Coronary artery (tissue), 2 donors: ENCODE data around the gene SH2D3C.

ENCODE experiments used
- DNase-seq: peaks from one replicate; pipeline ENCODE4 v3.0.0-alpha.2; 2017; ENCODE audit warnings: low spot score
- H3K27ac ChIP-seq, 2 donors: fragments of 200-600 bp; sonication (generic); one replicate each; pipeline ENCODE4 v1.5.1; 2016 to 2019
- H3K4me3 ChIP-seq: fragments of 200-600 bp; sonication (generic); 2 replicates; pipeline ENCODE4 v1.5.1; 2016; ENCODE audit warnings: mild to moderate bottlenecking, moderate library complexity
- TF ChIP-seq, protein P1 (sequence below): fragments of 200-600 bp; sonication (generic); IDR thresholded peaks from one replicate; pipeline ENCODE4 v1.5.1; 2019; ENCODE audit warnings: antibody characterized with exemption

SH2D3C gene

DNA sequence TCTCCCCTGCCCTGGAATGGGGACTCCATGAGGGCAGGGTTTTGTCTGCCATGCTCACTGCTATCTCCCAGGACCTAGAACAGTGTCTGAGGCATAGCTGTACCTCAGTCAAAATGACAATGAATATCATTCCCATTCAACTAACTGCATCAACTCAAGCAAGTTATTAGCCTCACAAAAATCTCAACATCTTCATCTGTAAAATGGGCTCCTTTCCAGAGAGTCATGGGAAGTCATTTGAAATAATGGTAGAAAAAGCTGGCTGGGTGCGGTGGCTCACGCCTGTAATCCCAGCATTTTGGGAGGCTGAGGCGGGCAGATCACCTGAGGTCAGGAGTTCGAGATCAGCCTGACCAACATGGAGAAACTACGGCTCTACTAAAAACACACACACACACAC is 9.4 kb downstream of the SH2D3C start:
- Histone ChIP-seq H3K27ac (peak overlapping the region in 1 of 2 donors; percentile 45), H3K4me3 (no peak overlapping the region)
- TF ChIP-seq, protein P1, sequence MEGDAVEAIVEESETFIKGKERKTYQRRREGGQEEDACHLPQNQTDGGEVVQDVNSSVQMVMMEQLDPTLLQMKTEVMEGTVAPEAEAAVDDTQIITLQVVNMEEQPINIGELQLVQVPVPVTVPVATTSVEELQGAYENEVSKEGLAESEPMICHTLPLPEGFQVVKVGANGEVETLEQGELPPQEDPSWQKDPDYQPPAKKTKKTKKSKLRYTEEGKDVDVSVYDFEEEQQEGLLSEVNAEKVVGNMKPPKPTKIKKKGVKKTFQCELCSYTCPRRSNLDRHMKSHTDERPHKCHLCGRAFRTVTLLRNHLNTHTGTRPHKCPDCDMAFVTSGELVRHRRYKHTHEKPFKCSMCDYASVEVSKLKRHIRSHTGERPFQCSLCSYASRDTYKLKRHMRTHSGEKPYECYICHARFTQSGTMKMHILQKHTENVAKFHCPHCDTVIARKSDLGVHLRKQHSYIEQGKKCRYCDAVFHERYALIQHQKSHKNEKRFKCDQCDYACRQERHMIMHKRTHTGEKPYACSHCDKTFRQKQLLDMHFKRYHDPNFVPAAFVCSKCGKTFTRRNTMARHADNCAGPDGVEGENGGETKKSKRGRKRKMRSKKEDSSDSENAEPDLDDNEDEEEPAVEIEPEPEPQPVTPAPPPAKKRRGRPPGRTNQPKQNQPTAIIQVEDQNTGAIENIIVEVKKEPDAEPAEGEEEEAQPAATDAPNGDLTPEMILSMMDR: no peak
- no peak for DNase-seq

DNA sequence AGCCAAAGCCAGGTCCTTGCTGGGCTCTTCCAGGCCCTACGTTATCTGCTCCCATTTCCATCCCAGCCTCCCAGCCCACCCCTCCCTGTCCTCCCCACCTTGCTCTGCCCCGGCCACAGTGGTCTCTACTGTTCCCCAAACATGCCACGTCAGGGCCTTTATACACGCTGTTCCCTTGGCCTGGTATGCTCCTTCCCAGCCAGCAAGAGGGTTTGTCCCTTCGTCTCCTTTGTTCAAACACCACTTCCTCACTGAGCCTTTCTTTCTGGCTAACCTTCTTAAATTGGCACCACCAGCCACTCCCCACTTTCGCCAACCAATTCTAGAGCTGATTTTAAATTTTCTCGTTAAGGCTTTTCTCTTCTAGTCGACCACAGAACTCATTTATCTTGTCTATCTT is 9.8 kb downstream of the SH2D3C start:
- TF ChIP-seq, protein P1: no peak
- no peak for DNase-seq
- H3K27ac ChIP-seq: peak overlapping the region in 1 of 2 donors; percentile 70
- H3K4me3 ChIP-seq: peak overlapping the region; percentile 41

DNA sequence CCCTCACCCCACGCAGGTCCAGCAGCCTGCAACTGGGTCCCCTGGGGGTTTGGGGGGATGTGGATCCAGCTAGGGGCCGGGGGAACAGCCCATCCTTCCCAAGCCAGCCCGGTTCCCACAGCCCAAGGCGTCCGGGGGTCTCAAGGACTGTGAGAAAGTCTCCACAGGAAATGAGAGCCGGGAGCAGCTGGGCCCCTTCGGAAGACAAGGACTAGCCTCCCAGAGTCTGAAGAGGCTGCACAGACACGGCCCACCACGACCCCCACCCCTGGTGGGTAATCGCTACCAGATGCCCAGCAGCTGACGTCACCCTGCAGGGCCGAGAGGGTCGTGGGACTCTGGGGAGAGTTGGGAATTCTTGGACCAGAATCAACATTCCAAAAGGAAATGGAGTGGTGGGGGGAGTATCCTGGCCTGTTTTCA is 10.5 kb downstream of the SH2D3C start:
- H3K27ac ChIP-seq: peak overlapping the region in 1 of 2 donors; percentile 70
- TF ChIP-seq, protein P1: no peak
- no peak for DNase-seq
- peak overlapping the region; percentile 41 for H3K4me3 ChIP-seq

DNA sequence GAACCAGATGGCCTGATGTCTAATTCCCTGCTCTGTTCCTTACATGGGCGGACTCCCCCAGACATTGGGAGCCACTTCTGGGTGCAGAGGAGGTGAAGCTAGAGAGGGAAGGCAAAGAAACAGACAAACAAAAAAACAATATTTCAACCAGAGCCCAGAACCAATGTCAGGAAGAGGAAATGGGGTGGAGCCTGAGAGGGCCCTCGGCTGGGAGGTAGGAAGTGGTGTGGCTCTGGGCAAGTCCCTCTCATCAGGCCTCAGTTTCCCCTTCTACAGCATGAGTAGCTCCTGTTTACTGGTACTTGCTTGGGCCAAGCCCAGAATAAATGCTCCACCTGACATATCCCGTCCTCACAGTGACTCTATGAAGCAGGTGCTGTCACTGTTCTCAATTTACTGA is 11.1 kb downstream of the SH2D3C start:
- H3K27ac ChIP-seq: peak overlapping the region in 1 of 2 donors; percentile 70
- TF ChIP-seq, protein P1: no peak
- peak overlapping the region; percentile 41 for H3K4me3 ChIP-seq
- DNase-seq: no peak

- H3K4me3 ChIP-seq: no peak overlapping the region
- H3K27ac ChIP-seq: peak overlapping the region in 1 of 2 donors; percentile 68
- TF ChIP-seq, protein P1: no peak
- DNase-seq: no peak
Observed at GRCh38 chr9:127765418-127765817, 13.0 kb downstream of the SH2D3C start.

GRCh38 chr9:127763918-127764384 is 14.5 kb downstream of the SH2D3C start:
- DNase-seq: no peak
- H3K4me3 ChIP-seq: no peak overlapping the region
- H3K27ac ChIP-seq: peak overlapping the region in 1 of 2 donors; percentile 68
- TF ChIP-seq, protein P1: no peak

DNA sequence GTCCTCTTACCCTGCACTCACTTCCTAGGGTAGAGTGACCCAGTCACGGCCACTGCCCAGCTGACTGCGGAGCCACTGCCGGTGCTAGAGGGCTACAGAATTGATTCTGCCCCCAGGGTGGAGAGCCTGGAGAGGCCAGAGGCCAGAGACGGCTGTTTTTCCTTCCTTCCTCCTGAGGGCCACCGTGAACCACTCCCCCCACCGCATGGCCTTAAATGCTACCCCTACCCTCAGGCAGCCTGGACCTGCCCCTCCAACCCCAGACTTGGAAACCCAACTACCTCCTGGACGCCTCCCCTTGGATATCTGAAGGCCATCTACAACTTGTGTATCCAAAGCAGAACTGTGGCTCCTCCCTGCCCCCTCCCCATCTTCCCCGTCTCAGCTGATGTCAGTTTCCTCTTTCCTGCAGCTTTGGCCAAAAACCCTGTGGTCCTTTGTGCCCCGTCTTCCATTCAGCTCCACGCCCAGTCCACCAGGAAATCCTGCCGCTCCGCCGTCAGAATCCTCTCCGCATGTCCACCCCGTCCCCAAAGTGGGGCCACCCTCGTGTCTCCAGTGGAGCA is 16.3 kb downstream of the SH2D3C start:
- DNase-seq: no peak
- H3K27ac ChIP-seq: peak overlapping the region in 1 of 2 donors; percentile 72
- TF ChIP-seq, protein P1: no peak
- peak overlapping the region; percentile 22 for H3K4me3 ChIP-seq
